CD14-positive monocyte (primary cell): ENCODE data around the gene PHACTR2. TPM values are rescaled to one million over a fixed set of nuclear protein-coding genes. Genes with fewer than 3 reads are reported as not detected.
A peak's percentile ranks its signal among the peaks of the same experiment; 100 is the strongest.
"Not testable (repeated sequence)": the region's sequence is repeated elsewhere in the genome, so short reads cannot be mapped to it uniquely, and the experiment has no call there.

Experiments
- DNase-seq, 3 donors: peaks; one replicate each; pipeline ENCODE4 v3.0.0-alpha.2; 2011 to 2022
- H2AFZ ChIP-seq: 2 replicates; pipeline ENCODE4 v1.6.0; 2012; ENCODE audit warnings: mild to moderate bottlenecking, low read depth, low read length, inconsistent platforms; ENCODE audit not compliant: insufficient read depth, poor library complexity, severe bottlenecking
- H3K27ac ChIP-seq, 2 donors: 1 replicate in 1 of 2; 2 replicates in 1 of 2; pipeline ENCODE4 v1.5.1; 2012 to 2013; ENCODE audit warnings: low read length in 2 of 2, control low read depth in 1 of 2, inconsistent platforms in 1 of 2, low read depth in 1 of 2, mild to moderate bottlenecking in 1 of 2
- H3K27me3 ChIP-seq, 2 donors: one replicate each; pipeline versions ENCODE4 v1.6.0 to v1.6.1; 2011 to 2013; ENCODE audit warnings: low read length in 2 of 2; ENCODE audit not compliant: control insufficient read depth in 2 of 2, insufficient read depth in 2 of 2
- H3K36me3 ChIP-seq, 2 donors: replicated peaks in 1 of 2; 1 replicate in 1 of 2; 2 replicates in 1 of 2; pipeline versions ENCODE4 v1.5.1 to v1.6.1; 2012 to 2013; ENCODE audit warnings: low read length in 2 of 2, control low read depth in 1 of 2, inconsistent platforms in 1 of 2, mild to moderate bottlenecking in 1 of 2; ENCODE audit not compliant: insufficient read depth in 2 of 2, control insufficient read depth in 1 of 2
- H3K4me1 ChIP-seq, 2 donors: 1 replicate in 1 of 2; 2 replicates in 1 of 2; pipeline versions ENCODE4 v1.5.1 to v1.6.1; 2012 to 2013; ENCODE audit warnings: low read length in 2 of 2, control low read depth in 1 of 2, inconsistent platforms in 1 of 2, mild to moderate bottlenecking in 1 of 2, moderate library complexity in 1 of 2; ENCODE audit not compliant: insufficient read depth in 2 of 2, control insufficient read depth in 1 of 2
- H3K4me2 ChIP-seq: replicated peaks from 2 replicates; pipeline ENCODE3; 2012; ENCODE audit warnings: low read length, moderate library complexity, mild to moderate bottlenecking; ENCODE audit not compliant: poor library complexity, severe bottlenecking; ENCODE audit errors: extremely low read depth
- H3K4me3 ChIP-seq, 3 experiments: fragments of 200-600 bp in 1 of 3; sonication (generic) in 1 of 3; replicated peaks in 1 of 3; 1 replicate in 2 of 3; 2 replicates in 1 of 3; pipeline ENCODE4 v1.5.1; 2011 to 2013; ENCODE audit warnings: low read length in 3 of 3, mild to moderate bottlenecking in 3 of 3, control low read depth in 2 of 3, low read depth in 2 of 3, inconsistent platforms in 1 of 3, moderate library complexity in 1 of 3
- H3K79me2 ChIP-seq: 2 replicates; pipeline ENCODE4 v1.6.0; 2012; ENCODE audit warnings: mild to moderate bottlenecking, control low read depth, inconsistent platforms, low read length, moderate library complexity; ENCODE audit not compliant: insufficient read depth
- H3K9ac ChIP-seq: 2 replicates; pipeline ENCODE4 v1.6.0; 2017; ENCODE audit warnings: low read length, mild to moderate bottlenecking; ENCODE audit not compliant: insufficient read depth, poor library complexity, severe bottlenecking
- H3K9me3 ChIP-seq, 2 donors: replicated peaks in 1 of 2; 1 replicate in 1 of 2; 2 replicates in 1 of 2; pipeline versions ENCODE4 v1.5.1 to v1.6.1; 2012 to 2013; ENCODE audit warnings: low read length in 2 of 2, control low read depth in 1 of 2; ENCODE audit not compliant: control insufficient read depth in 1 of 2, insufficient read depth in 1 of 2
- H4K20me1 ChIP-seq: 2 replicates; pipeline ENCODE4 v1.6.0; 2012; ENCODE audit warnings: mild to moderate bottlenecking, low read length, control low read depth, moderate library complexity; ENCODE audit not compliant: insufficient read depth
- H3K27ac Mint-ChIP-seq, 7 donors: one replicate each; pipeline ENCODE4 v1.8.0; 2020; ENCODE audit warnings: mild to moderate bottlenecking in 7 of 7, mixed read lengths in 7 of 7, moderate library complexity in 6 of 7, inconsistent platforms in 2 of 7
- H3K27me3 Mint-ChIP-seq, 3 donors: one replicate each; pipeline ENCODE4 v1.8.0; 2021 to 2022; ENCODE audit warnings: low read depth in 3 of 3, mild to moderate bottlenecking in 3 of 3, mixed read lengths in 3 of 3, moderate library complexity in 3 of 3, inconsistent platforms in 1 of 3
- H3K36me3 Mint-ChIP-seq, 2 donors: one replicate each; pipeline ENCODE4 v1.8.0; 2020; ENCODE audit warnings: mixed read lengths in 2 of 2, inconsistent platforms in 1 of 2, mild to moderate bottlenecking in 1 of 2
- H3K4me1 Mint-ChIP-seq: one replicate; pipeline ENCODE4 v1.8.0; 2020; ENCODE audit warnings: mild to moderate bottlenecking, mixed read lengths
- H3K4me3 Mint-ChIP-seq, 2 donors: one replicate each; pipeline ENCODE4 v1.8.0; 2020; ENCODE audit warnings: mild to moderate bottlenecking in 2 of 2, mixed read lengths in 2 of 2, moderate library complexity in 1 of 2
- H3K9me3 Mint-ChIP-seq, 7 donors: one replicate each; pipeline ENCODE4 v1.8.0; 2020 to 2022; ENCODE audit warnings: mixed read lengths in 7 of 7, mild to moderate bottlenecking in 6 of 7, moderate library complexity in 6 of 7, inconsistent platforms in 2 of 7
- CTCF ChIP-seq: fragments of 200-600 bp; IDR thresholded peaks from one replicate; pipeline ENCODE4 v1.8.0; 2022; ENCODE audit warnings: antibody characterized with exemption, mild to moderate bottlenecking
- WGBS: methylation state at CpG from one replicate; pipeline ENCODE4 v1.1.5; 2013; ENCODE audit warnings: missing lambda C conversion rate; ENCODE audit not compliant: insufficient coverage; 5-methylcytosine and 5-hydroxymethylcytosine counted together
- intact Hi-C, 2 donors: fragments of 100-400 bp; cut with micrococcal nuclease; formaldehyde crosslinking; loops; one replicate each; pipeline versions ENCODE4 v1.15.0 to v1.15.1; 2023
- polyA plus RNA-seq, 3 donors: library from polyadenylated mRNA; depleted of rRNA in 1 of 3; unstranded in 2 of 3; stranded (reverse) in 1 of 3; fragments of 300-500 nt in 2 of 3; fragments of >200 nt in 1 of 3; fragmentation: Illumina TruSeq in 2 of 3; gene quantifications; 1 replicate in 2 of 3; 2 replicates in 1 of 3; pipeline ENCODE4 v1.2.3, GENCODE V29; 2012 to 2021

The PHACTR2 gene
- polyA plus RNA-seq, 3 donors: 9.6 to 11.6 (median 11.2) TPM

- TF ChIP-seq CTCF: no peak
- Histone ChIP-seq H3K79me2 (peaks cover 50% of the 10 kb centered on the region), H4K20me1 (no peaks in the 10 kb centered on the region), H3K9ac (peak overlapping the region; percentile 95), H3K9me3 (no peaks in the 10 kb centered on the region), H3K4me1 (peaks cover 26 to 31% of the 10 kb centered on the region in 2 donors), H3K4me2 (peak overlapping the region; percentile 87), H3K36me3 (peaks cover 36 to 42% of the 10 kb centered on the region in 2 donors), H3K27me3 (no peaks in the 10 kb centered on the region), H3K4me3 (peak overlapping the region; percentile 61 to 89 (median 72)), H3K27ac (peak overlapping the region; percentile 81 to 97), H2AFZ (peak overlapping the region; percentile 97)
- Mint-ChIP-seq H3K4me3 (peak overlapping the region; percentile 89 to 96), H3K36me3 (peaks cover 35 to 36% of the 10 kb centered on the region in 2 donors), H3K9me3 (peaks cover 0 to 2% (median 0%) of the 10 kb centered on the region in 7 donors), H3K27me3 (no peaks in the 10 kb centered on the region), H3K4me1 (peaks cover 23% of the 10 kb centered on the region), H3K27ac (peak overlapping the region; percentile 95 to 98 (median 97))
- no peak for DNase-seq
- intact Hi-C loops: loop anchor here in 1 of 2 donors (5.0 kb wide), 1 partner anchor 253 kb away; the partner anchor contains the start of gene SF3B5
- 0% methylated on average over 1 of the region's 4 CpGs for WGBS
Measured at GRCh38 chr6:143844006-143844405, 166.2 kb downstream of the PHACTR2 start.

GRCh38 chr6:143845033-143845432, 167.3 kb downstream of the PHACTR2 start:
- no peak overlapping the region for H3K9ac ChIP-seq
- H3K9me3 ChIP-seq: no peaks in the 10 kb centered on the region
- H3K36me3 Mint-ChIP-seq: peaks cover 45 to 46% of the 10 kb centered on the region in 2 donors

GRCh38 chr6:143851706-143852105, 173.9 kb downstream of the PHACTR2 start:
- H3K27me3 Mint-ChIP-seq, H3K9ac ChIP-seq, DNase-seq, H4K20me1 ChIP-seq, H3K4me3 Mint-ChIP-seq, H3K27ac ChIP-seq, H3K9me3 ChIP-seq, H3K4me3 ChIP-seq, H3K4me1 ChIP-seq, intact Hi-C loops, H3K4me2 ChIP-seq, H3K27ac Mint-ChIP-seq, H2AFZ ChIP-seq, H3K27me3 ChIP-seq: not testable (repeated sequence)
- Mint-ChIP-seq H3K36me3 (peaks cover 93 to 97% of the 10 kb centered on the region in 2 donors), H3K4me1 (peaks cover 11% of the 10 kb centered on the region), H3K9me3 (peaks cover 2 to 15% (median 9%) of the 10 kb centered on the region in 7 donors)
- peaks cover 59 to 87% of the 10 kb centered on the region in 2 donors for H3K36me3 ChIP-seq
- 89% methylated on average over 1 of the region's 3 CpGs for WGBS
- peaks cover 42% of the 10 kb centered on the region for H3K79me2 ChIP-seq

More at GRCh38 chr6:143845033-143845432, 167.3 kb downstream of the PHACTR2 start:
- Histone ChIP-seq H2AFZ (no peak overlapping the region), H3K4me1 (peaks cover 26 to 31% of the 10 kb centered on the region in 2 donors), H4K20me1 (no peaks in the 10 kb centered on the region), H3K4me2 (no peak overlapping the region), H3K27me3 (no peaks in the 10 kb centered on the region), H3K4me3 (no peak overlapping the region), H3K36me3 (peaks cover 46 to 52% of the 10 kb centered on the region in 2 donors), H3K79me2 (peaks cover 58% of the 10 kb centered on the region), H3K27ac (peak overlapping the region in 1 of 2 donors; percentile 67)
- H3K27ac Mint-ChIP-seq: peak overlapping the region in 4 of 7 donors; percentile 14 to 96 (median 42)
- intact Hi-C loops: no loop called here
- no peaks in the 10 kb centered on the region for H3K27me3 Mint-ChIP-seq
- H3K4me3 Mint-ChIP-seq: no peak overlapping the region
- no CpG with 5 or more reads among the region's 5 CpGs for WGBS
- TF ChIP-seq CTCF: no peak
- H3K9me3 Mint-ChIP-seq: peaks cover 0 to 2% (median 0%) of the 10 kb centered on the region in 7 donors
- DNase-seq: peak in 2 of 3 donors; percentile 25 to 28
- peaks cover 25% of the 10 kb centered on the region for H3K4me1 Mint-ChIP-seq
